ENCODE results near the gene SLC22A23.

SLC22A23 gene

GRCh38 chr6:3422435-3423070 lies 34.3 kb downstream of the SLC22A23 start:
- DNase-seq (ENCODE audit: low read depth, low spot score), result no peak

- no peak for DNase-seq (ENCODE audit: low read depth, low spot score)
Measured at GRCh38 chr6:3421791-3422434, 34.9 kb downstream of the SLC22A23 start.

- no peak for DNase-seq (ENCODE audit: low read depth, low spot score)
Measured at GRCh38 chr6:3421143-3421542, 35.7 kb downstream of the SLC22A23 start.

- no peak for DNase-seq (ENCODE audit: low read depth, low spot score)
Measured at GRCh38 chr6:3419624-3420272, 37.1 kb downstream of the SLC22A23 start.

- DNase-seq (ENCODE audit: low read depth, low spot score), result no peak
Measured at GRCh38 chr6:3418496-3419060, 38.3 kb downstream of the SLC22A23 start.

- DNase-seq (ENCODE audit: low read depth, low spot score), result no peak
Measured at GRCh38 chr6:3417473-3417872, 39.4 kb downstream of the SLC22A23 start.

- DNase-seq (ENCODE audit: low read depth, low spot score), result no peak
Measured at GRCh38 chr6:3415490-3415889, 41.4 kb downstream of the SLC22A23 start.

- DNase-seq (ENCODE audit: low read depth, low spot score), result no peak
Measured at GRCh38 chr6:3415082-3415453, 41.8 kb downstream of the SLC22A23 start.

- no peak for DNase-seq (ENCODE audit: low read depth, low spot score)
Measured at GRCh38 chr6:3414327-3415081, 42.3 kb downstream of the SLC22A23 start.

- no peak for DNase-seq (ENCODE audit: low read depth, low spot score)
Measured at GRCh38 chr6:3413592-3413991, 43.3 kb downstream of the SLC22A23 start.

- DNase-seq (ENCODE audit: low read depth, low spot score), result no peak
Measured at GRCh38 chr6:3412779-3413500, 43.9 kb downstream of the SLC22A23 start.

- no peak for DNase-seq (ENCODE audit: low read depth, low spot score)
Measured at GRCh38 chr6:3411967-3412778, 44.7 kb downstream of the SLC22A23 start.

- DNase-seq (ENCODE audit: low read depth, low spot score), result peak; percentile 33
Measured at GRCh38 chr6:3410385-3411360, 46.2 kb downstream of the SLC22A23 start.

GRCh38 chr6:3409699-3410384 lies 47.0 kb downstream of the SLC22A23 start:
- DNase-seq (ENCODE audit: low read depth, low spot score), result no peak

- DNase-seq (ENCODE audit: low read depth, low spot score), result no peak
Measured at GRCh38 chr6:3408665-3409064, 48.2 kb downstream of the SLC22A23 start.

GRCh38 chr6:3407840-3408239 lies 49.0 kb downstream of the SLC22A23 start:
- no peak for DNase-seq (ENCODE audit: low read depth, low spot score)

- no peak for DNase-seq (ENCODE audit: low read depth, low spot score)
Measured at GRCh38 chr6:3406891-3407809, 49.7 kb downstream of the SLC22A23 start.

Data from activated naive CD8-positive, alpha-beta T cell treated with anti-CD3 and anti-CD28 coated beads, Interleukin-2, amount 50 U/mL, for 16 hours (primary cell).